BE2C (cell line): ENCODE results near the gene SLC66A1.

Source experiments
- DNase-seq: peaks from one replicate; pipeline ENCODE4 v3.0.0-alpha.2; 2020
- H3K27me3 ChIP-seq: fragments of 250-450 bp; sonication (Bioruptor Pico); 2 replicates; pipeline ENCODE4 v1.5.1; 2020; ENCODE audit warnings: mild to moderate bottlenecking
- H3K36me3 ChIP-seq: fragments of 250-450 bp; sonication (Bioruptor Pico); 2 replicates; pipeline ENCODE4 v1.5.1; 2020; ENCODE audit warnings: mild to moderate bottlenecking
- H3K4me1 ChIP-seq: fragments of 250-450 bp; sonication (Bioruptor Pico); 2 replicates; pipeline ENCODE4 v1.5.1; 2020
- H3K4me3 ChIP-seq: 2 replicates; pipeline ENCODE4 v1.5.1; 2011; ENCODE audit warnings: low read depth, low read length
- H3K9me3 ChIP-seq: fragments of 250-450 bp; sonication (Bioruptor Pico); 2 replicates; pipeline ENCODE4 v1.5.1; 2020
- CTCF ChIP-seq: IDR thresholded peaks from 2 replicates; pipeline ENCODE4 v1.5.1; 2012; ENCODE audit warnings: mild to moderate bottlenecking, low read depth, low read length

The SLC66A1 gene

GRCh38 chr1:19359357-19359756 lies 47.2 kb downstream of the SLC66A1 start:
- no peak for DNase-seq
- H3K9me3 ChIP-seq, result no peaks in the 10 kb centered on the region
- H3K27me3 ChIP-seq, result no peaks in the 10 kb centered on the region

GRCh38 chr1:19360016-19360415 lies 47.9 kb downstream of the SLC66A1 start:
- no peak for TF ChIP-seq CTCF
- Histone ChIP-seq H3K27me3 (no peaks in the 10 kb centered on the region), H3K4me1 (no peaks in the 10 kb centered on the region), H3K36me3 (no peaks in the 10 kb centered on the region), H3K9me3 (no peaks in the 10 kb centered on the region), H3K4me3 (no peak overlapping the region)
- no peak for DNase-seq

More at GRCh38 chr1:19359357-19359756, 47.2 kb downstream of the SLC66A1 start:
- no peaks in the 10 kb centered on the region for H3K36me3 ChIP-seq
- no peak overlapping the region for H3K4me3 ChIP-seq
- no peak for TF ChIP-seq CTCF
- no peaks in the 10 kb centered on the region for H3K4me1 ChIP-seq

DNA sequence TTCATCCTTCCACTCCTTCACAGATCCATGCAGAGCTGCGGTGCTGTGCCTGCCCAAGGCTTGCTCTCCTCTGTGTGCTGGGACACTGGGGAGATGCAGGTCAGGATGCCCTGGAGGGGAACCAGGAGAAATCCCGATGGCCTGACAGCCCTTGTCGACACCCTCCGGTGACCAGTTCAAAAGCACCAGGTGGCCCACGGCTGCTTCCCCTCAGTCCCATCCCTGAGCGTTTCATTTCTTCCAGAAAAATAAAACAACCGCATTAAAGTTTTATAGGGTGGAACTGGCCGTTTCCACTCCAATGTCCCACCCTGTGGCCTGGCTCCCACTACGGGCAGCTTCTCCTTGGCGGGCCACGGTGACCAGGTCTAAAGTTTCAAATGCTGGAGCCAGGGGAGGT lies 48.3 kb downstream of the SLC66A1 start:
- H3K4me1 ChIP-seq, result no peaks in the 10 kb centered on the region
- H3K4me3 ChIP-seq, result no peak overlapping the region
- no peak for DNase-seq
- H3K36me3 ChIP-seq, result no peaks in the 10 kb centered on the region
- H3K9me3 ChIP-seq, result no peaks in the 10 kb centered on the region
- H3K27me3 ChIP-seq, result no peaks in the 10 kb centered on the region
- no peak for TF ChIP-seq CTCF

- H3K36me3 ChIP-seq, result no peaks in the 10 kb centered on the region
- H3K4me1 ChIP-seq, result no peaks in the 10 kb centered on the region
- H3K27me3 ChIP-seq, result no peaks in the 10 kb centered on the region
- no peak overlapping the region for H3K4me3 ChIP-seq
- no peaks in the 10 kb centered on the region for H3K9me3 ChIP-seq
- no peak for DNase-seq
- TF ChIP-seq CTCF, result no peak
Measured at GRCh38 chr1:19360843-19361610, 48.9 kb downstream of the SLC66A1 start.

DNA sequence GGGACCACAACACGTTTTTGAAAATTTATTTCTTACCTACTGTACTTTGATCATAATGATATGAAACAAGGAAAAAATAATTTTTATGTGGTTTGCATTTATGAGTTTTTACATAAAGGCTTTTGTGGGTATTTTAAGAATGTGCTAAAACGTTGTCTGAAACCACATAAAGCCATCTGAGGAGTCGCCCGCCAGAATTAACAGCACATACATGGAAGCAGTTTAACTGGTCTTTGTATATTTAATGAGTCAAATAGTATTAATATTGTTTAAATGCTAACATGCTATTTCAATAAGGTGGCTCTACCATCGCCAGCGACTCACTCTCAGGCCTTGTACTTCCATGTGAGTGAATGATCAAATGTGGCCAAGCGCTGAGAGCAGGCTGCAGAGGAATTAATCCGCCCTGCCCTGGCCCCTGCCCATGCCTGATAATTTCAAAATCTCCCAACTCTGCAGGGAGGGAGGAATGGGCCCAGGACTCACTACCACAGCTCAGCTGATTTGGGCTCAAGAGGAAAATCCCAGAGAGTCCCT lies 49.6 kb downstream of the SLC66A1 start:
- Histone ChIP-seq H3K4me3 (no peak overlapping the region), H3K9me3 (no peaks in the 10 kb centered on the region), H3K36me3 (no peaks in the 10 kb centered on the region), H3K27me3 (no peaks in the 10 kb centered on the region), H3K4me1 (no peaks in the 10 kb centered on the region)
- no peak for DNase-seq
- no peak for TF ChIP-seq CTCF

DNA sequence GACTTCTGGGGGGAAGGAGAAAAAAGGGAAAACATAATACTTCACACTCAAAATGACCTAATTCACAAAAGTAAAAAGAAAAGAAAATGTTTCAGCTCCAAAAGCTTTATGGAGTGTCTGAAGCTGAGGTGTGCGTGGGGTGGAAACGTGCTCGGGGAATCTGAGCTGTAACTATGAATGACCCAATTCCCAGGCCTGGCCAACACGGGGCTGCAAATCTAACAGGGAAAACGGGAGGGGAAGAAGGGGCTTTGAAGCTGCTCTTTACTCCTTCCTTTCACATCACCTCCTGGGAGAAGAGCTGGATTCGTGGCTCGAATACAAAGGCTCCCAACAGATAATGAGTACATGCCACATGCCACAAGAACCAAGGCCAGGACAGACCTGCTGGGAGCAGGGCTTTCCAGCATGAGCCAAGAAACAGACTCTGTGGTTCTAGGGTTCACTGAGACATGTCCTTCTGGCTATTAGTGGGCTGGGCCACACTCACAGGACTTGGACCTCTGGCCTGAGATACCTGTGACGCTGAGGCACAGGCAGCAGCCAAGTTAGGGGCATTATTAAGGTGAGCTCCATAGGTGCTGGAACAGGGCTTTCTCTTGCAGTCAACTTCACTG lies 51.5 kb downstream of the SLC66A1 start:
- Histone ChIP-seq H3K4me3 (no peak overlapping the region), H3K4me1 (no peaks in the 10 kb centered on the region), H3K9me3 (no peaks in the 10 kb centered on the region), H3K27me3 (no peaks in the 10 kb centered on the region), H3K36me3 (no peaks in the 10 kb centered on the region)
- DNase-seq, result no peak
- TF ChIP-seq CTCF, result no peak
